GM20431 (cell line): ENCODE measurements around the gene ACBD5.
"Not testable (repeated sequence)": the region's sequence is repeated elsewhere in the genome, so short reads cannot be mapped to it uniquely, and the experiment has no call there.

ENCODE experiments used
- in situ Hi-C: fragments of 300-500 bp; cut with MseI, MboI; formaldehyde crosslinking; loops from one replicate; pipeline ENCODE4 v1.15.0; 2020; ENCODE audit warnings: low sequenced_read_pairs; ENCODE audit not compliant: unreplicated experiment

Gene ACBD5

GRCh38 chr10:27241652-27242472 lies 1.3 kb upstream of the ACBD5 start:
- in situ Hi-C loops, result loop anchor here (25.0 kb wide), 1 partner anchor 120 kb away; no protein-coding TSS in a partner anchor

DNA sequence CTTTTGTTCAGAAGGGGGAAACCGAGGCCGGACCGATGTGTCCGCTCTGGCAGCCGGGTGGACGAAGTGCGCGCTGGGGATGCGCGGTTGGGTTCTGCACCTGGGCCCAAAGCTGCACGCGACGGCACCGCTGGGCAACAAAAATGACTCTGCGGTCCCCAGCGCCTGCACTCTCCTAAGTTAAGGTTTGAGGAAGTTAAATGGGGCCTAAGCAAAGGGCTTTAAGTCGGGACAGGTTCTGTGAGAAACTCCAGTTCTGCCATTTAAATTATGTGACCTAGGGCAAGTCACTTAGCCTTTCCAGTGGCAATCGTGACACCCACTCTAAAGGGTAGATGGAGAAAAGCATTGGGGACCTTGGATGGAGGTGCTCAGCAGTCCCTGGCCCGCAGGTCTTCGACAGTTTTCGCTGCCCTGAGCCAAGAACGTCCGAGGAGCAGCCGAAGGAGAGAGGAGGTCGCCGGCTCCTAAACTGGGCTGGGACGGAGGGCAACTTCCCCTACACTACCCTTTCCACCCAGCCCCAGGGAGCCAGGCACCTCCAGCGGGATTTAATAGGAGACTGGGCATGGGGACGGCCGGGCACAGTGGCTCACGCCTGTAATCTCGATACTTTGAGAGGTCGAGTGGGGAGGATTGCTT lies 534 bp upstream of the ACBD5 start:
- in situ Hi-C loops, result loop anchor here (25.0 kb wide), 1 partner anchor 121 kb away; no protein-coding TSS in a partner anchor

- in situ Hi-C loops, result loop anchor here (25.0 kb wide), 1 partner anchor 125 kb away; no protein-coding TSS in a partner anchor
These were observed 3.1 kb downstream of the ACBD5 start for GRCh38 chr10:27237531-27237930.

DNA sequence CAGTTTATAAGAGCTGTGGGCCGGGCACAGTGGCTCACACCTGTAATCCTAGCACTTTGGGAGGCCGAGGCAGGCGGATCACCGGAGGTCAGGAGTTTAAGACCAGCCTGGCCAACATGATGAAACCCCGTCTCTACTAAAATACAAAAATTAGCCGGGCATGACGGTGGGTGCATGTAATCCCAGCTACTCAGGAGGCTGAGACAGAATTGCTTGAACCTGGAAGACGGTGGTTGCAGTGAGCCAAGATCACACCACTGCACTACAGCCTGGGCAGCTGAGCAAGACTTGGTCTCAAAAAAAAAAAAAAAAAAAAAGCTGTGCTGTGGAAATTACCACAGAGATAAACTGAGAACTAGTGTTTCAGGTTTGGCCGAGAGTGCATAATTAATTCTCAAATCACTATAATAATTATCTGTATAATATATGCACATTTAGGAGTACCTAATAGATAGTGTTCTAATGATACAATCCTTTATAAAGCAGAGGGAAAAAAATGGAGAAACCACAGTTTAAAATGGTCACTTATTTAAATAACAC lies 3.9 kb downstream of the ACBD5 start:
- in situ Hi-C loops, result loop anchor here (25.0 kb wide), 1 partner anchor 126 kb away; no protein-coding TSS in a partner anchor

DNA sequence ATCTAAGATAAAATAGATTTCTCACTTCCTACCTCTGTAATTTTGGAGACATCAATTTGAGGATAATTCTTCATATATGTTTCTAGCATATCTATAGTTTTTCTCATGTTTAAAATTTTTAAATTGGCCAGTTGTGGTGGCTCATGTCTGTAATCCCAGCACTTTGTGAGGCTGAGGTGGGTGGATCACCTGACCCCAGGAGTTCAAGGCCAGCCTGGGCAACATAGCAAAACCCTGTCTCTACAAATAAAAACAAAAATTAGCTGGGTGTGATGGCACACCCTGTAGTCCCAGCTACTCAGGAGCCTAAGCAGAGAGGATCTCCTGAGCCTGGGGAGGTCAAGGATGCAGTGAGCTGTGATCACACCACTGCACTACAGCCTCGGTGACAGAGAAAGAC lies 4.9 kb downstream of the ACBD5 start:
- in situ Hi-C loops, result loop anchor here (25.0 kb wide), 1 partner anchor 127 kb away; no protein-coding TSS in a partner anchor

- in situ Hi-C loops, result loop anchor here (25.0 kb wide), 1 partner anchor 132 kb away; no protein-coding TSS in a partner anchor
These were observed 10.6 kb downstream of the ACBD5 start for GRCh38 chr10:27230022-27230421.

- in situ Hi-C loops, result loop anchor here (25.0 kb wide), 1 partner anchor 137 kb away; no protein-coding TSS in a partner anchor
These were observed 14.8 kb downstream of the ACBD5 start for GRCh38 chr10:27225642-27226257.

GRCh38 chr10:27225011-27225590 lies 15.5 kb downstream of the ACBD5 start:
- in situ Hi-C loops, result loop anchor here (25.0 kb wide), 1 partner anchor 137 kb away; no protein-coding TSS in a partner anchor

DNA sequence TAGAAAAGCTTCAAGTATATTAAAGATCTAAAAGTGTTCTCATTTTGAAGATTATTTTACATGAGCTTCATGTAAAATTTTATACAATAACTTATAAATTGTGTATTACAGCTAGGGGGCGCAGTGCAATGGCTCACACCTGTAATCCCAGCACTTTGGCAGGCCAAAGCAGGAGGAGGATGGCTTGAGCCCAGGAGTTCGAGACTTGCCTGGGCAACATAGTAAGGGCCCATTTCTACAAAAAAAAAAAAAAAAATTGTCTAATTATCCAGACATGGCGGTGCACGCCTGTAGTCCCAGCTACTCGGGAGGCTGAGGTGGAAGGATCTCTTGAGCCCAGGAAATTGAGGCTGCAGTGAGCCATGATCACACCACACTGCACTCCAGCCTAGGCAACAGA lies 16.6 kb downstream of the ACBD5 start:
- in situ Hi-C loops, result no loop called here

DNA sequence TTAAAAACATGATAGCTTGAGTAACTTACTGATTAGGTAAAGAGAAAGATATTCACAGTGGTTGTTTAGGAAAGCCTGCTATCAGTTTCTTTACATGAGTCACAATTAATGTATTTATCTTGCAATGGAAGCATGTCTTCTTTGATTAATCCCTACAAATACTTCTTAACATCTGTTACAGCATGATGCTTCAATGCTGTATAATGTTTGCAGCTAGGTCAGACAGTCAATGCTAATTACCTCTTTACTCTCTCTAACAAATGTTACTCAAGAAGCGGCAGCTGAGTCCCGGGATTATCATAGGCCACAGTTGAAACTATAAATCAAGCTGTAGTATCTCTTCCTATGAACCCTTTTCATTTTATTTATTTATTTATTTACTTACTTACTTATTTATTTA lies 33.2 kb downstream of the ACBD5 start:
- in situ Hi-C loops, result no loop called here

DNA sequence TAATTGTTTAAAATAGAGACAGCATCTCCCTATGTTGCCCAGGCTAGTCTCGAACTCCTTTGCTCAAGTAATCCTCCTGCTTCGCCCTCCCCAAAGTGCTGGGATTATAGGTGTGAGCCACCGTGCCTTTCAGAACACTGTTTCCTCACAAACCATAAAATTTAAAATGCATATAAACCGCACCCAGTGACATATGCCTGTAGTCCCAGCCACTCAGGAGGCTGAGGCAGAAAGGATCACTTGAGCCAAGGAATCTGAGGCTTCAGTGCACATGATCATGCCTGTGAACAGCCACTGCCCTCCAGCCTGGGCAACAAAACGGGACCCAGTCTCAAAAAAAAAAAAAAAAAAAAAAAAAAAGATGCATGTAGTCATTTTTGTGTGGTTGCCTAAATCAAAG lies 36.8 kb downstream of the ACBD5 start:
- in situ Hi-C loops, result no loop called here

- in situ Hi-C loops, result no loop called here
These were observed 42.5 kb downstream of the ACBD5 start for GRCh38 chr10:27197980-27198620.

DNA sequence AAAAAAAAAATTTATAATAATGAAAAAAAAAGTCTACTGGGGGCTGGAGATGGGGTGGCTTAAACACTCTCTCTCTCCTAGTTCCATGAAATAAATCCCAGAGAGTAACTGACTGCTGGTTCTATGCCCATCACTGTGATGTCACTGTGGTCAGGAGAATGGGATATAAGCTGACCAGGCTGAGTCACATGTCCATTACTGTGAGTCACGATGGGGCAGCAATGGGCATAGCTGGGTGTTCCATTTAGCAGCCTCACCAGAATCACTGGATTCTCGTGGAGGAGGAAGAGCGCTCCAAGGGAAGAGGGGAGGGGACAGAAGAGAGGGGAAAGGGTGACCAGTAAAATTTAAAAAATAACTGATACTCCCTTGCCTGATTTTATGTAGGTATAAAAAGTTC lies 48.3 kb downstream of the ACBD5 start:
- in situ Hi-C loops, result no loop called here

DNA sequence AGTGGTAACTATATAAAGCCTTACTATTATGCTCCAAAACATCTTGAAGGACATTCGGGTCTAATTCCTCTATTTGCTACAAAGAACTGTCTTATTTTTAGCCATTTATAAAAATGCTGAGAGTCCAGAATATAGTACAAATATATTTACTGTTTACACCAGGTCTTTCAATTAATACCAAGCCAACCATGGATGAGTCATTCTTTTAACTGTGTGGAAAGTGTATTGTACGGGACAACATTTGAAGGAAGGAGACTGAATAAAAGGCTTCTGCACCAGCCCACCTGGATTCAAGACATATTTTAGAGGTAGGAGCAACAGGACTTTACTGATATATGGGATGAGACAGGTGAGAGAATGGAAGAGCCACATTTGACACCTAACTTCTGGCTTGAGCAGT lies 50.1 kb downstream of the ACBD5 start:
- in situ Hi-C loops, result no loop called here

- in situ Hi-C loops, result no loop called here
These were observed 51.7 kb downstream of the ACBD5 start for GRCh38 chr10:27188897-27189296.

DNA sequence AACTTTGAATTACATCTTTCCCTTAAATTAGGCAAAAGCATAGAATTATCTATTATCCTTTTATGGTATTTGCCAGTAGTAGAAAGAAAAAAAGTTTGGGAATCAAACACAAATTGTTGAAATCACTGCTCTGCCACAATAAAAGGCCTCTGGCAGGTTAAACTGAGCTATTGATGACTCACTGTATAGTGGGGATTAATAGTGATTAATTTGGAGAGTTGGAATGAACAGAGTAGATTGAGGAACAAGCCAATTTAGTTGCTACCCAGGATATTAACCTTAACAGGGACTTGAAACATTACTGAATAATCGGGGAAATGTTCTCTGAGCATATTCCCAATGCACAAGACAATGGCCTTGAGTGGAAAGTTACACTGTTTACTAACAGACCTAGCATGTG lies 52.3 kb downstream of the ACBD5 start:
- in situ Hi-C loops, result no loop called here

DNA sequence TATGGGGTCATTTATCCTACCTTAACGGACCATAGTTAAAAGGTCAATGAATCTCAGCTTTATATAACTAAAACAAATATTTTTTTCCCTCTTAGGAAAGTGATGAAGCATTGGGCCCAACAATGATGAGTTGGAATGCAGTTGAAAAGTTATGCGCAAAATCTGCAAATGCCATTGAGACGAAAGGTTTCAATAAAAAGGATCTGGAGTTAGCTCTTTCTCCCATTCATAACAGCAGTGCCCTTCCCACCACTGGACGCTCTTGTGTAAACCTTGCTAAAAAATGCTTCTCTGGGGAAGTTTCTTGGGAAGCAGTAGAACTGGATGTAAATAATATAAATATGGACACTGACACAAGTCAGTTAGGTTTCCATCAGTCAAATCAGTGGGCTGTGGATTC lies 70.7 kb downstream of the ACBD5 start:
- in situ Hi-C loops, result no loop called here

GRCh38 chr10:27158421-27158820 lies 82.2 kb downstream of the ACBD5 start:
- in situ Hi-C loops, result no loop called here

- in situ Hi-C loops, result no loop called here
These were observed 83.4 kb downstream of the ACBD5 start for GRCh38 chr10:27157150-27157549.

DNA sequence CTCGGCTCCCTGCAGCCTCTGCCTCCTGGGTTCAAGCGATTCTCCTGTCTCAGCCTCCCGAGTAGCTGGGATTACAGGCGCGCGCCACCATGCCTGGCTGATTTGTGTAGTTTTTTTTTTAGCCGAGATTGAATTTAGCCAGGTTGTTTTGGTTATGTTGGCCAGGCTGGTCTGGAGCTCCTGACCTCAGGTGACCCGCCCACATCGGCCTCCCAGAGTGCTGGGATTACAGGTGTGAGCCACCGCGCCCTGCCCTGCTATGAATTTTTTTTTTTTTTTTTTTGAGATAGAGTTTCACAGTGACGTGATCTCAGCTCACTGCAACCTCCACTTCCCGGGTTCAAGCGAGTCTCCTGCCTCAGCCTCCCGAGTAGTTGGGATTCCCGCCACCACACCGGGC lies 84.0 kb downstream of the ACBD5 start:
- in situ Hi-C loops, result not testable (repeated sequence)
